ENCODE measurements around the gene C4B.
"Not testable (repeated sequence)": the region's sequence is repeated elsewhere in the genome, so short reads cannot be mapped to it uniquely, and the experiment has no call there.

C4B gene

GRCh38 chr6:32037598-32038524, 23.3 kb downstream of the C4B start, which contains the start of gene CYP21A2:
Gene CYP21A2, plus strand, starts transcription at chr6:32038415. Its CDS starts 8 bp downstream, at chr6:32038423.
- DNase-seq = not testable (repeated sequence)

- not testable (repeated sequence) for DNase-seq
Measured at GRCh38 chr6:32038878-32039277, 24.3 kb downstream of the C4B start.

GRCh38 chr6:32039321-32040274, 25.0 kb downstream of the C4B start:
- not testable (repeated sequence) for DNase-seq

- not testable (repeated sequence) for DNase-seq
Measured at GRCh38 chr6:32040299-32041049, 25.9 kb downstream of the C4B start.

- not testable (repeated sequence) for DNase-seq
Measured at GRCh38 chr6:32041050-32041321, 26.4 kb downstream of the C4B start.

GRCh38 chr6:32041385-32041784, 26.8 kb downstream of the C4B start:
- not testable (repeated sequence) for DNase-seq

GRCh38 chr6:32042276-32042675, 27.7 kb downstream of the C4B start:
- DNase-seq = not testable (repeated sequence)

- not testable (repeated sequence) for DNase-seq
Measured at GRCh38 chr6:32043589-32044380, 29.2 kb downstream of the C4B start.

- not testable (repeated sequence) for DNase-seq
Measured at GRCh38 chr6:32044916-32045315, 30.3 kb downstream of the C4B start.

GRCh38 chr6:32045811-32046449, 31.3 kb downstream of the C4B start:
- DNase-seq = no peak

- no peak for DNase-seq
Measured at GRCh38 chr6:32046450-32047083, 32.0 kb downstream of the C4B start.

- DNase-seq = no peak
Measured at GRCh38 chr6:32047084-32047478, 32.5 kb downstream of the C4B start.

GRCh38 chr6:32047539-32047854, 32.9 kb downstream of the C4B start:
- no peak for DNase-seq

GRCh38 chr6:32047855-32048766, 33.5 kb downstream of the C4B start:
- no peak for DNase-seq

- DNase-seq = not testable (repeated sequence)
Measured at GRCh38 chr6:32049149-32049548, 34.6 kb downstream of the C4B start.

- DNase-seq = not testable (repeated sequence)
Measured at GRCh38 chr6:32049736-32050135, 35.1 kb downstream of the C4B start.

- no peak for DNase-seq
Measured at GRCh38 chr6:32050562-32050961, 36.0 kb downstream of the C4B start.

GRCh38 chr6:32052626-32053025, 38.0 kb downstream of the C4B start:
- DNase-seq = not testable (repeated sequence)

GRCh38 chr6:32053314-32053713, 38.7 kb downstream of the C4B start:
- DNase-seq = not testable (repeated sequence)

GRCh38 chr6:32055756-32056155, 41.2 kb downstream of the C4B start:
- DNase-seq = not testable (repeated sequence)
